Subcutaneous preadipocyte (primary cell): ENCODE data around the gene NUF2. TPM values are rescaled to one million over a fixed set of nuclear protein-coding genes. Genes with fewer than 3 reads are reported as not detected.

ENCODE experiments used
- total RNA-seq: library from RNA; depleted of rRNA; stranded (reverse); fragments of >200 nt; gene quantifications from 2 replicates; pipeline ENCODE4 v1.2.3, GENCODE V29; 2012

Gene NUF2
- total RNA-seq: 11.4 and 18.0 TPM in 2 replicates

GRCh38 chr1:163321311-163322305 is at the start of gene NUF2:
Gene NUF2 (plus strand): TSS chr1:163321954. CDS start chr1:163326052, 4,098 bp downstream.

Other genes with a start within 250 kb of the NUF2 start
- gene RGS5, start 119.0 kb upstream of the NUF2 start, total RNA-seq: 1.8 and 3.1 TPM in 2 replicates